ENCODE results near the gene PPIE. TPM values are rescaled to one million over a fixed set of nuclear protein-coding genes. Genes with fewer than 3 reads are reported as not detected.

The PPIE gene
- total RNA-seq, 1 experiment from 2014 or later, result 36.3 TPM

DNA sequence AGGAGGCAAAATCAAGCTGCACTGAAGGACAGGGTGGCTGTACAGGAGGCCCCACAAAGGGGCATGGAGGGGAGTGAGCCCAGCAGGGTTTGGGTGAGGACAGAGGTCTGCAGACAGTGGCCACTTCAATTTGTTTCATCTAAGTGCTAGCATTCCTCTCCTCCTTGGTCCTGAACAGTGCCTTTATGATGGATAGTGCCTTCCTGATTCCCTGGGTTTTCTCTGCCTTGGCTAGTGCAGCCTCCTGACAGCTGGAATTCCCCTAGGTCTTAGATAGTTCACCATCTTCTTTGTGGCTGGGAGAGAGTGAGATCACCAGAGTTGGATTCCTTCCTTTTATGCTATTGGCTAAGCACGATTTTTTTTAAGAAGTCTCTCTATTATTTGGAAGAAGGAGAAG lies 43.7 kb upstream of the PPIE start:
- Mint-ChIP-seq H3K36me3 (ENCODE audit: insufficient read depth in 1 of 3, low read depth in 3 of 3) (no peaks in the 10 kb centered on the region), H3K4me1 (peaks cover 6 to 15% of the 10 kb centered on the region in 2 experiments), H3K4me3 (no peak overlapping the region), H3K27ac (no peak overlapping the region), H3K27me3 (ENCODE audit: low read depth) (peaks cover 99% of the 10 kb centered on the region), H3K9me3 (no peaks in the 10 kb centered on the region)
- no peak overlapping the region for H3K9ac ChIP-seq (ENCODE audit: extremely low read depth, insufficient read length, low read length)
- H2BK15ac ChIP-seq (ENCODE audit: low read depth, low read length), result no peak overlapping the region
- no peaks in the 10 kb centered on the region for H3K4me1 ChIP-seq (ENCODE audit: insufficient read depth, low read length)
- H2BK120ac ChIP-seq (ENCODE audit: low read depth, low read length, poor library complexity, severe bottlenecking), result no peak overlapping the region
- peaks cover 77% of the 10 kb centered on the region for H3K27me3 ChIP-seq (ENCODE audit: insufficient read depth, low read length)
- H2BK5ac ChIP-seq (ENCODE audit: insufficient read length, low read length), result no peak overlapping the region
- H3K79me1 ChIP-seq (ENCODE audit: insufficient read depth, low read depth, low read length, poor library complexity, severe bottlenecking), result no peaks in the 10 kb centered on the region
- H4K5ac ChIP-seq (ENCODE audit: insufficient read length, low read depth, low read length), result no peak overlapping the region
- WGBS (ENCODE audit: extremely low coverage, insufficient read length, low lambda C conversion rate), result no CpG with 5 or more reads among the region's 1 CpG
- no peak overlapping the region for H4K8ac ChIP-seq (replicated peaks; ENCODE audit: insufficient read length, low read depth, low read length)
- H3K4me2 ChIP-seq (ENCODE audit: insufficient read depth, insufficient read length, low read length), result no peak overlapping the region
- no peak for DNase-seq
- no peak overlapping the region for H3K27ac ChIP-seq (ENCODE audit: insufficient read length, low read depth, low read length)
- H2AK5ac ChIP-seq (ENCODE audit: insufficient read length, low read length), result no peak overlapping the region
- H2BK20ac ChIP-seq (ENCODE audit: low read depth, low read length, poor library complexity, severe bottlenecking), result no peak overlapping the region
- no peak overlapping the region for H3K23ac ChIP-seq (ENCODE audit: insufficient read length, low read depth, low read length)
- no peak overlapping the region for H3K14ac ChIP-seq (ENCODE audit: insufficient read depth, low read length)
- H2AFZ ChIP-seq (ENCODE audit: low read length), result no peak overlapping the region
- no peaks in the 10 kb centered on the region for H3K79me2 ChIP-seq (ENCODE audit: insufficient read depth, low read length)
- peaks cover 12% of the 10 kb centered on the region for H3K23me2 ChIP-seq (ENCODE audit: insufficient read length, low read depth, low read length, poor library complexity, severe bottlenecking)
- TF ChIP-seq, protein P1, sequence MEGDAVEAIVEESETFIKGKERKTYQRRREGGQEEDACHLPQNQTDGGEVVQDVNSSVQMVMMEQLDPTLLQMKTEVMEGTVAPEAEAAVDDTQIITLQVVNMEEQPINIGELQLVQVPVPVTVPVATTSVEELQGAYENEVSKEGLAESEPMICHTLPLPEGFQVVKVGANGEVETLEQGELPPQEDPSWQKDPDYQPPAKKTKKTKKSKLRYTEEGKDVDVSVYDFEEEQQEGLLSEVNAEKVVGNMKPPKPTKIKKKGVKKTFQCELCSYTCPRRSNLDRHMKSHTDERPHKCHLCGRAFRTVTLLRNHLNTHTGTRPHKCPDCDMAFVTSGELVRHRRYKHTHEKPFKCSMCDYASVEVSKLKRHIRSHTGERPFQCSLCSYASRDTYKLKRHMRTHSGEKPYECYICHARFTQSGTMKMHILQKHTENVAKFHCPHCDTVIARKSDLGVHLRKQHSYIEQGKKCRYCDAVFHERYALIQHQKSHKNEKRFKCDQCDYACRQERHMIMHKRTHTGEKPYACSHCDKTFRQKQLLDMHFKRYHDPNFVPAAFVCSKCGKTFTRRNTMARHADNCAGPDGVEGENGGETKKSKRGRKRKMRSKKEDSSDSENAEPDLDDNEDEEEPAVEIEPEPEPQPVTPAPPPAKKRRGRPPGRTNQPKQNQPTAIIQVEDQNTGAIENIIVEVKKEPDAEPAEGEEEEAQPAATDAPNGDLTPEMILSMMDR (conservative IDR thresholded peaks at IDR 0.05), result no peak
- no peaks in the 10 kb centered on the region for H4K20me1 ChIP-seq (ENCODE audit: control insufficient read depth, insufficient read depth, insufficient read length)
- H3K56ac ChIP-seq (ENCODE audit: insufficient read length, low read depth, low read length), result no peak overlapping the region
- H4K91ac ChIP-seq (ENCODE audit: insufficient read length, low read depth, low read length), result no peak overlapping the region
- H3T11ph ChIP-seq (ENCODE audit: low read length), result no peak overlapping the region
- no peak overlapping the region for H3K18ac ChIP-seq (ENCODE audit: insufficient read length, low read depth, low read length)
- no peaks in the 10 kb centered on the region for H3K9me3 ChIP-seq (ENCODE audit: control insufficient read depth, low read depth, low read length)
- H2BK12ac ChIP-seq (ENCODE audit: insufficient read length, low read depth, low read length), result no peak overlapping the region
- no peak overlapping the region for H3K4ac ChIP-seq (ENCODE audit: low read depth, low read length)
